GM19043 (cell line): ENCODE results near the gene CAPZB.
A peak's percentile ranks its signal among the peaks of the same experiment; 100 is the strongest.
"Not testable (repeated sequence)": the region's sequence is repeated elsewhere in the genome, so short reads cannot be mapped to it uniquely, and the experiment has no call there.

Source experiments
- ATAC-seq: cut with Tn5 transposase; IDR thresholded peaks from one replicate; pipeline ENCODE4 v1.9.1; 2021; ENCODE audit warnings: low read depth; ENCODE audit not compliant: unreplicated experiment

Gene CAPZB

DNA sequence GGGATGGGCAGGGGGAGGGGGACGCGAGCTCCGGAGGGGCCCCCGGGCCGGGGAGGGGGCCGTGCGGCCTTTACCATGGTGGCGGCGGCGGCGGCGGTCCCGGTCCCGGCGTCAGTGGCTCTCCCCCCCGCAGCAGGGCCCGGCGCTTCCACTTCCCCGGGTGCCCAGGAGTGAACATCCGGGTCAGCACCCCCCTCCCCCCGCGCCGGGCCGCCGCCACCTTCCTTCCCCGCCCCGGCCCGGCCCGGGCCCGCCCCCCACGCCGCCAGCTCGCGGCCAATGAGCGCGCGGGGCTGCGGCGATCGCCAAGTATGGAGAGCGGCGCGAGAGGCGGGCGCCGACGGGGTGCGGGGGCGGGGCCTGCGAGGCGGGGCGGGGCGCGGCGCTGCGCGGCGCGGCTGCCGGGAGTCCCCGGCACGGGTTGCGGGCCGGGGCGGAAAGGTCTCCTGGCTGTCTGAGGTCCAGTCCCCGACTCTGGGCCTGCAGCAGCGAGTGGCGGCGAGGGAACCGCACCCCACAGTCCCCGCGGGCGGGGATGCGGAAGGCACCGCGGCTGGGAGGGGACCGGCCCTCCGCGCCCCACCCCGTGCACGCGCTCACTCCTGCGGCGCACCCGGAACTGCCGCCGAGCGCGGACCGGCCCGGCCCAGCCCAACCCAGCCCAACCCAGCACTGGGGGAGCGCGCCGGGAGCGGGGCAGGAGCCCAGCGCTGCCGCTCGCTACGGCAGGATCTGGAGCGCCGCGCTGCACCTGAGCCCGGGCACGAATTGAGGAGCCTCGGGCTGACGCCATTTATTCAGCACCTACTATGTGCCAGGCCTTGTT is at the start of gene CAPZB:
Gene CAPZB (minus strand): TSS at position 178 of the 826 bp plus-strand sequence. CDS start 101 bp downstream, at position 77.
- peak; percentile 69 for ATAC-seq

DNA sequence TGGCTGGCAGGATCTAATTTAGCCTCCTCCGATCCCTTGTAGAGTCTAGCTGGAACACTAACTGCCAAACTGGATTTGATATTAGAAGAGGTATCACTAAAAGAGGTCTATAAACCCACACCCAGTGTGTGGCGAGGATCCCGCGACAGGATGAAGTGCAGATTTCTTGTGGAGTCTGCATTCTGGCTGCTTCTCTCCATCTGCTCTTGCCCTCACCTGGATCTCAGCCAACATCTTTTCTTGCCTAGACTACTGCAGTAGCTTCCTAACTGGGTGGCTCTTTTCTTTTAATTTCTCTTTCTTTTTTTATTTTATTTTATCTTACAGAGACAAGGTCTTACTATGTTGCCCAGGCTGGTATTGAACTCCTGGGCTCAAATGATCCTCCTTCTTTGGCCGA is 48.9 kb upstream of the CAPZB start:
- no peak for ATAC-seq

DNA sequence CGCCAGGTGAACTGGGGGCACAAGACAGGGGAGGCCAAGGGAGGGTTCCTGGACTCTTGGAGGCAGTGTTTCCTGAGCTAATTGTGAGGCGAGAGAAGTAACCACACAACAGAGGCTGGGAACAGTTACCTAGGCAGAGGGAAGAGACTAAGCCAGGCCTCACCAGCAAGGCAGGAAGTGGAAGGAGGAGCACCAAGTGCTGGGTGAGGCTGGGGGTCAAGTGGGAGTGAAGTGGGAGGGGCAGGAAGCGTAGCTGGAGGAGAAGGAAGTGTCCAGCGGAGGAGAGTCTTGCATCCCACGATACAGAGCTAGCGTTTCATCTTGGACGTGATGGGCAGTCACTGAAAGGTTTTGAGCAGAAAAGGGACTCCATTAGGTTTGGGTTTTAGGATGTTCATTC is 48.3 kb upstream of the CAPZB start:
- ATAC-seq = no peak

DNA sequence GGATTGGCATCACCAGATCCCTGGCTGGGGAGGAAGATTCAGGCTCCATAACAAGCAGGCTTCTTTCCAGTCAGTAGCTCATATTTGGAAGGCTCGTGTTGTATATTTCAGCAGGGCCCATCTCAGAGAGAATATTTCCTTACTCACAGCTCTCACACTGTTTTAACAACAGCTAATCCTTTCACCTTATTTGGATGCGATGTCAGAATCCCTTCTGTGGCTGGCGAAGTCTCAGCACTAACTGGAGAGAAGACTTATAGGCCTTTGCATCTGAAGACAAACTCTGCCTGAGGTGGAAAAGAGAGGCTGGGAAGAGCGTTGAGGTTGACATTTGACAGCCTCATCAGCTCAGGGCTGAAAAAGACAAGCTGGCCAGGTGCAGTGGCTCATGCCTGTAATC is 47.2 kb upstream of the CAPZB start:
- ATAC-seq = no peak

DNA sequence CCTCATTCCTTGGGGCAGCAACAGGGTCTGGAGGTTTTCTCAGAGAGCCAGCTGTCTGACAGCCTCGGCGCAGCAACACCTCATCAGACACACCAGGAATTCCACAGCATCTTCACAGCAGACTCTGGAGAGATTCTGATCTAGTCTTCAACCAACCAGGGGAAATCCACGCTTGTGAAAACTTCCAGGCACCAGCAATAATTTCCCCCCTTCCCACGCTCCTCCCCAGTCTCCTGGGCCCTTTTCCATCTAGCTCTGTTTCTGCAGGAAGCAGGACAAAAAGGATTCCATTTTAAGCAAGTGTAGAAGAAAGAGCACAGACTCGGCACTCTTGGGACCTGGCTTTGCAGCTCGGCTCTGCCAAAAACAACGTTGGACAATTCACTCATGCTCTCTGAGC is 44.3 kb upstream of the CAPZB start:
- ATAC-seq = no peak

DNA sequence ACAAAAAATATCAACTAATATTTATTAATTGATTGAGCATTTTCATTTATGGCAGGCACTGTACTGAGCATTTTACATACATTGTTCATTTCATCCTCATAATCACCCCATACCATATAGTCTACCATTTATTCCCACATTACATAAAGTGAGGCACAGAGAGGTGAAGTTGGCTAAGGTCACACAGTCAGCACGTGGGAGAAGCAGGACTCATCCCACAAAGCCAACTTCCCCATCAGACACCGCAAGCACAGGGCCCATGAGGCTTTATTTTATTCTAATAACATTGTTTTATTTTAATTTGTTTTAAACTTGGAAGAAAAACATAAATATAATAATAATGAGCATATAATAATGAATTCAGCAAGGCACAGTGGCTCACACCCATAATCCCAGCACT is 43.1 kb upstream of the CAPZB start:
- no peak for ATAC-seq

DNA sequence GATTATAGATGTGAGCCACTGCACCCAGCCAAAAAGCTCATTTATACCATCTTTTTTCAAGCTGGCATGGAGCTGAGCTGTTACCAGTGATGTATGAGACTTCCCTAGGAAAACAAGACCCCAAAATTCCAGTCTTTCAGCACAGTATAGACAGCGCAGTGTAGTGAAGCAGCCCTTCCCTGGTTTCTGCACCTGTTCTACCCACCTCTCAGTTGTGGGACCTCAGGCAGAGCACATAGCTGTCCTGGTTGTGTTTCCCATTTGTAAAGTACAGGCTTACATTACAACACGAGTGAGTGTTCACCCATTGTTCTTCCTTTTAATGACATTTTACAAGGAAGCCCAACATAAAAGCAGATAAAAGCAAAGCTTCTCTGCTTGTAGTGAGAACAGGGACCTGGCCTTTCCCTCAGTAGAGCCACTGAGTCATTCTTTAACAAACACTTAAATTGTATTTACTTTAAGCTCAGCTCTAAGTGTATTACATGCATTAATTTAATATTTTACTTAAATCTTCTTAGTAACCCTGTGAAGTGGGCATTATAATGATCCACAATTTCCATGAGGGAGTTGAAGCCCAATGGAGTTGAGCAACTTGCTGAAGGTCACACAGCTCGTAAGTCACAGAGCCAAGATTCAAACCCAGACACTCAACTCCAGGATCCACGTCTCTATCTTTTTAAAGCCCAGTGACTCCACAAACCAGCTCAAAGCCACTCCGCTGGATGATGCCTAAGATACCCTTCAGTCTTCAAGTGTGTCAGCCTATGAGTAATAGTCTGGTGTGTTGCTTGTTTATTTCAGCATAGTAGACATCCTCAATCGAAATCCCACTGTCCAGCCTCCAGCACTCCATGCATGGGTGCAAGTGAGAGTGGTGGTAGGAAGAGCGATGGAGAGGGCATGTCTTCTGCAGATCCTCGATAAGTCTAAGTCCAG is 40.5 kb upstream of the CAPZB start:
- no peak for ATAC-seq

DNA sequence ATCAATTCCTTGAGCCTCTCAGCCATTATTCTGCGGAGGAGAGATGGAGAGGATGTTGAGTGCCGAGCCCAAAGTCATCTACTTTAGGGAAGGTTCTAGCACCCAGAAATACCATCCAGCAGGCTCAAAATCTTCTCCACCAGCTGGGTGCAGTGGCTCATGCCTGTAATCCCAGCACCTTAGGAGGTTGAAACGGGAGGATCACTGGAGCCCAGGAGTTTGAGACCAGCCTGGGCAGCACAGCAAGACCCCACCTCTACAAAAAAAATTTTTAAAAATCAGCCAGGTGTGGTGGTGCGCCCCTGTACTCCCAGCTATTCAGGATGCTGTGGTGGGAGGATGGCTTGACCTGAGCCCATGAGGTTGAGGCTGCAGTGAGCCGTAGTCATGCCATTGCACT is 39.5 kb upstream of the CAPZB start:
- no peak for ATAC-seq

DNA sequence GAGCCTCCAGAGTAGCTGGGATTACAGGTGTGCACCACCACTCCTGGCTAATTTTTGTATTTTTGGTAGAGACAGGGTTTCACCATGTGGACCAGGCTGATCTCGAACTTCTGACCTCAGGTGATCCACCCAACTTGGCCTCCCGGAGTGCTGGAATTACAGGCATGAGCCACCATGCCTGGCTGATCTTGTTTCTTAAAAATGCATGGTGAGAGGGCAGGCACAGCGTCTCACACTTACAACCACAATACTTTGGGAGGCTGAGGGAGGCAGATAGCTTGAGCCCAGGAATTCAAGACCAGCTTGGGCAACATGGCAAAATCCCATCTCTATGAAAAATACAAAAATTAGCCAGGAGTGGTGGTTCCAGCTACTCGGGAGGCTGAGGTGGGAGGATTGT is 37.2 kb upstream of the CAPZB start:
- not testable (repeated sequence) for ATAC-seq

DNA sequence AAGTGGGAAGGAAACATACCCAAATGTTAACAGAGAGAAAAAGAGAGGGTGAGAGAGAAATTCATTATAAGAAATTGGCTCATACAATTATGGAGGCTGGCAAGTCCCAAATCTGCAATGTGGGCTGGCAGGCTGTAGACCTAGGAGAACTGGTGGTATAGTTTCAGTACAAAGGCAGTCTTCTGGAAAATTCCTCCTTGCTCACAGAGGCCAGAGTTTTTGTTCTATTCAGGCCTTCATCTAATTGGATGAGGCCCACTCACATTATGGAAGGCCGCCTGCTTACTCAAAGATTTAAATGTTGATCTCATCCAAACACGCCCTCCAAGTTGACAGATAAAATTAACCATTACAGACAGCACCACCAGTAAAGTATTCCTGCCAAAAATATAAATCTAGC is 36.1 kb upstream of the CAPZB start:
- no peak for ATAC-seq

DNA sequence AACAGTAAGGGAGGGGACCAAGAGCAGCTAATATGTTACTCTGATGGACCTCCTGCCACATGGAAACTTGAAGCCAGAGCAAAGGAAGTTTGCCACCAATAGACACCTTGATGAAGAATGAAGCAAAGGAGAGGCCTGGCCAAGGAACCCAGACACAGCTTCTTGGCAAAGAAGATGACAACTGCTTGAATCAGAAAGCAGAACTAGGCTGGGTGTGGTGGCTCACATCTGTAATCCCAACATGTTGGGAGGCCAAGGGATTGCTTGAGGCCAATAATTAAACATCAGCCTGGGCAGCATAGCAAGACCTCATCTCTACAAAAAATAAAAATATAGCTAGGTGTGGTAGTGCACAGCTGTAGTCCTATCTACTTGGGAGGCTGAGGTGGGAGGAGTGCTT is 31.7 kb upstream of the CAPZB start:
- no peak for ATAC-seq

DNA sequence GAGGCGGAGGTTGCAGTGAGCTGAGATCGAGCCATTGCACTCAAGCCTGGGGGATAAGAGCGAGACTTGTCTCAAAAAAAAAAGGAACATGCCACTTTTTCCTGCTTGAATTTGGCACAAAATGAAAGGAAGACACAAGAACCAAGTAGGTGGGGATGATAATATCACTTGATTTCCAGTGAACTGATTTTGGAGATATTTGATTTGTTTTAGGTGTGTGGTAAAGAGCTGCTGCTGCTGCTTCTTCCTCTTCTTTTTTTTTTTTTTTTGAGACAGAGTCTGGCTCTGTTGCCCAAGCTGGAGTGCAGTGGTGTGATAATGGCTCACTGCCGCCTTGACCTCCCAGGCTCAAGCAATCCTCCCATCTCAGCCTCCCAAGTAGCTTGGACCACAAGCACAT is 29.9 kb upstream of the CAPZB start:
- ATAC-seq = no peak

DNA sequence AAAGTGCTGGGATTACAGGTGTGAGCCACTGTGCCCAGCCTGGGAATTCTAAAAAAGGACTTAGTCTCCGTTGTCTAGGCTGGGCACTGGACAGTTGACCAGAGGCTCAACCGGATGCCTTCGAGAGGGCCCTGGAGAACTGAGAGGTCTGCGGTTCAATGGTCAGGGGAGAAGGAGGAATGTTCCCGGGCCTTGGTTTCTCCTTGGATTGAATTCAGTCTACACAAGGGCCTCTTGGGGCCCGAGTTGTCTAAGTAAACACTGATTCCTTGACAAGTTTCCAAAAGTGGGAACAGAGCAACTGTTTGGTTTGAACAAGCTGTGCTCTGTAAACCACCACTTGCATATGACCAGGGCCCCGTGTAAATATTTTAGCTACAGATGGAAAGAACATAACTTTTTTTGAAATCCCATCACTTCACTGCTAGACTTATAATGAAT is 29.1 kb upstream of the CAPZB start:
- no peak for ATAC-seq

DNA sequence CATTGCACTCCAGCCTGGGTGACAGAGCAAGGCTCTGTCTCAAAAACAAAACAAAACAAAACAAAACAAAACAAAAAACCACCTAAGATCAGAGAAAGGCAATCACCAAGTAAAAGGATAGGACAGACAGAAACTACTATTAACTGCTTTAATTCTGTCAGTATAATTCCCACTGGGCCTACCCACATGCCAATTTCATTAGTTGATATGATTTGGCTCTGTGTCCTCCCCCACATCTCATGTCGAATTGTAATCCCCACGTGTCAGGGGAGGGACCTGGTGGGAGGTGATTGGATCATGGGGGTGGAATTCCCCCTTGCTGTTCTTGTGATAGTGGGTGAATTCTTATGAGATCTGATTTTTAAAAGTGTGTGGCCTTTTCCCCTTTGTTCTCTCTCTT is 27.2 kb upstream of the CAPZB start:
- no peak for ATAC-seq

DNA sequence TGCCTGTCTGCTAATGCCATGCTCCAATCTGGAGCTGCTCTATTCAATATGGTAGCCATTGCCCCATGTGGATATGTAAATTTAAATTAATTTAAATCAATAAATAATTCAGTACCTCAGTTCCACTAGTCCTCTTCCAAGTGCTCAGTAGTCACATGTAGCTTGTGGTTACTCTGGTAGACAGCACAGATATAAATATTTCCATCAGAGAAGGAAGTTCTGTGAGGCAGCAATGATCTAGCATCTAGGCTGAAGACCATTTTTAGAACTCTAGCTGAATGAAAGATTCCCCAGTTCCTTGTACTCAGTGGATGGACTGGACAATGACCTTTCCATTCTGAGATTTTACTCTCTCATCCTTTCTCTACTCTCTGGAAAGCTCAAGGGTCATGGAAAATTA is 25.8 kb upstream of the CAPZB start:
- ATAC-seq = no peak

DNA sequence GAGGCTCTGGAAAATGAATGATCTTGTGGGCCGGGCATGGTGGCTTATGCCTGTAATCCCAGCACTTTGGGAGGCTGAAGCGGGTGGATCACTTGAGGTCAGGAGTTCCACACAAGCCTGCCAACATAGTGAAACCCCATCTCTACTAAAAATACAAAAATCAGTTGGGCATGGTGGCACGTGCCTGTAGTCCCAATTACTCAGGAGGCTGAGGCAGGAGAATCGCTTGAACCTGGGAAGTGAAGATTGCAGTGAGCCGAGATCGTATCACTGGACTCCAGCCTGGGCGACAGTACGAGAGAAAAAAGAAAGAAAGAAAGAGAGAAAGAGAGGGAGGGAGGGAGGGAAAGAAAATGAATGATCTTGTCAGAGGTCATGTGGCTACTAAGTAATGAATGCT is 24.3 kb upstream of the CAPZB start:
- not testable (repeated sequence) for ATAC-seq

DNA sequence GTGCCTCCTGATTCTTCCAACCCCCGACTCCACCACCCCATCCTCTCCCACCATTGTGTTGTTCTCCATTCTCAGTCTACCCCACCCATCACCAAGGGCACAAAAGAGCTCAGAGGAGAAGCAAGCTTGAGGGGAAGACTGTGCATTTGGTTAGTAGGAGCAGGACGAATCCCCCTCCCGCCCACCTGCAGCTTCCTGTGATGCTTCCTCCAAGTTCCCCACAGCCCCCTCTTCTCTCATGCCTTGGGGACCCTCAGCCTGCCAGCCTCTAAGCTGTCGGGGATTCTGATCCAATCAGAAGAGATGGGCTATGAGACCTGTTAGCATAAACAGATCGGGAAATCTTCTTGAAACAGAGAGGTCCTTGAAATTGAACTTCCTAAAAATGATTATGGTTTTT is 22.2 kb upstream of the CAPZB start:
- ATAC-seq = no peak

DNA sequence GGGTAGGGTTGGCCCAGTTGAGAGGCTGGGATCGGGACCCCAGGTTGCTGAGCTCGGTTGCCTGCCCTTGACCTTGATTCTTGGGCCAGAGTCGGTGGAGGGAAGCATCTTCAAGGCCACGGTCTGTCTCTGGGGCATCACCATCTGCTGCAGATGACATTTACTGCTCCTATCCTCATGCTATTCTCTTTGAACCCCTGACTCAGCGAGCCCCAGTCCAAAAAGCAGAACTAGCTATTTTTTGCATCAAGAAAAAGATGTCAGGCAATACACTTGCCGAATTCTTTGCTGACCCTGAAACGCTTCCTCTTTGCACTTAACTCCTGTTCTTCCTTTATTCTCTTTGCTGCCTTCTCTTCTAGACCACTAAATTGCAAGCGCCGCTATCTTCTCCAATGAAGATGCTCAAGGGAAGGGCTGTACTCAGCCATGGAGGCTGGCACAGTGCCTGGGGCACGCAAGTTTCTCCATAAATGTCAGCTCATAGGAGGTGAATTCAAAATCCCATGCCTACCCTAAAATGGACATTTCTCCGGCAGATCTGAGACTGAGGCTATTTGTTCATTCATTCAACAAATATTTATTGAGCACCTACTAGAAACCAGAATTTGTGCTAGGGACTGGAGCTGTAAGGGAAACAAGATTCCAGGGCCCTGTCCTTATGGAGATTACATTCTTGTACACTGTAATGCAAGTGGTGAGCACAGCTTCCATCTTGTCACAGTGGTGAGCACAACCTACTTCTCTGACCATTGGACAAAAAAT is 20.5 kb upstream of the CAPZB start:
- ATAC-seq = no peak

DNA sequence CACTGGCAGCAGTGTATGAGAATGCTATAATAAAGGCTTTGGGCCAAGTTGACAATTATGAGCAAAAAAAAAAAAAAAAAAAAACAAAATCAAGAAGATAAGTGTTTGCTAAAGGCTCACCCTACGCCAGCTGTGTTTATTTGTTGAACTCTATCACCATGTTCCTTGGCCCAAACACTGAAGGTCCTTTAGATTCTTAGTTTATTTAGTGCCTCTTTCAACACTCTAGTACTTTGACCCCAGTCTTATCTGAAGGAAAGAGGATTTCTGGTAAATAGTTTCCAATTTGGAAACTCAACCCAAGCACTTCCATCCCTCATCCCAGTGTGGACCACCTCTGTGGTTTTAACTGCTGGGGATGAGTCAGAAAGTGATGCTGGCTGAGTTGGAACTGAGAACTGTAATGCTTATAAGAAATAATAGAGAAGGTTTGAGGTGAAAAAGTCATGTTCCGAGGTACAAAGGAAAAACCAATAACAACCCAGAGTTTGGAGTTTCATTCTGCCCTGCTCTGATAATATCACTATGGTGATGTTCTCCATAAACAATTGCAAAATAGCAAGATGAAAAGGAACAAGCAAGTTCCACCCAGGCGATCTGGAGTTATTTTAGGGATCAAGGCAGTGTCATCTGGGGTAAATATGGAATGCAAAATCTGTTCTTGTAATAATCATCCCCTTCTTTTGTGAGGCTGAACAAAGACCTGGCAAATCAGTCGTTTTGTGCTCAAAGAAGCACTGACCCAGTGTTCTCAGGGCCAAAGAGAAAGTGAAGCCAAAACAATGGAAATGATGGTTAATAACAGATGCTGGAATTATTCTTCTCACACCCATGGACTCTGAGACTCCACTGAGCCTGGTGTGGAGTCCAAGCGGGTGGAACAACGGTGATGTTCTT is 19.7 kb upstream of the CAPZB start:
- no peak for ATAC-seq

DNA sequence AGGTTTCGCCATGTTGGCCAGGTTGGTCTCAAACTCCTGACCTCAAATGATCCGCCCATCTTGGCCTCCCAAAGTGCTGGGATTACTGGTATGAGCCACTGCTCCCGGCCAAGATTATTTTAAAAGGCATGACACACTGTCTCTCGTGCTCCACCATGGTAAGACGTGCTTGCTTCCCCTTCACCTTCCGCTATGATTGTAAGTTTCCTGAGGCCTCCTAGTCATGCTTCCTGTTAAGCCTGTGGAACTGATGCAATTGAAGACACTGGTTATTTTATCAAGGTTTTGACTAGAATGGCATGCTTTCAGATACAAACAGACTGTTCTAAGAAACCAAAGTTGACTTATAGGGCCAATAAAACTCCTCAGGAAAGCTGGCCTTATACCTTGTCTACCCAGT is 16.9 kb upstream of the CAPZB start:
- ATAC-seq = not testable (repeated sequence)
